Testis (tissue), 2 donors: ENCODE measurements around the gene MEGF11.

ENCODE experiments used
- CTCF ChIP-seq, 3 experiments: fragments of 450-650 bp in 2 of 3; fragments of 200-600 bp in 1 of 3; sonication (generic) in 1 of 3; IDR thresholded peaks; one replicate each; pipeline ENCODE4 v1.5.1; 2016 to 2019; ENCODE audit warnings: antibody characterized with exemption in 3 of 3, mild to moderate bottlenecking in 2 of 3, moderate library complexity in 1 of 3
- POLR2A ChIP-seq: fragments of 450-650 bp; IDR thresholded peaks from one replicate; pipeline ENCODE4 v1.6.1; 2017; ENCODE audit warnings: antibody characterized with exemption, mild to moderate bottlenecking, moderate library complexity

GRCh38 chr15:66293419-66294156 is 40.0 kb upstream of the MEGF11 start, which contains the start of gene DIS3L:
- no peak for TF ChIP-seq CTCF (IDR thresholded peaks at IDR 0.05)
- no peak for TF ChIP-seq POLR2A
